Stomach (tissue), 9 donors: ENCODE data around the gene NECTIN1. TPM values are rescaled to one million over a fixed set of nuclear protein-coding genes. Genes with fewer than 3 reads are reported as not detected.
A peak's percentile ranks its signal among the peaks of the same experiment; 100 is the strongest.

ENCODE experiments used
- DNase-seq, 2 donors: peaks; one replicate each; pipeline versions ENCODE4 v3.0.0 to v3.0.0-alpha.2; 2013 to 2019
- H3K27ac ChIP-seq, 5 donors: fragments of 200-600 bp in 4 of 5; sonication (generic) in 4 of 5; one replicate each; pipeline ENCODE4 v1.5.1; 2013 to 2019; ENCODE audit warnings: mild to moderate bottlenecking in 1 of 5, moderate library complexity in 1 of 5
- H3K27me3 ChIP-seq, 3 donors: fragments of 200-600 bp; sonication (generic); one replicate each; pipeline ENCODE4 v1.5.1; 2017 to 2019; ENCODE audit warnings: mixed run types in 1 of 3
- H3K36me3 ChIP-seq, 4 donors: fragments of 200-600 bp; sonication (generic); 1 replicate in 3 of 4; 2 replicates in 1 of 4; pipeline ENCODE4 v1.5.1; 2016 to 2019
- H3K4me1 ChIP-seq, 4 donors: fragments of 200-600 bp; sonication (generic); one replicate each; pipeline ENCODE4 v1.5.1; 2016 to 2019
- H3K4me3 ChIP-seq, 4 donors: fragments of 200-600 bp; sonication (generic) in 3 of 4; one replicate each; pipeline ENCODE4 v1.5.1; 2016 to 2019; ENCODE audit warnings: mild to moderate bottlenecking in 1 of 4
- H3K9me3 ChIP-seq, 4 donors: fragments of 200-600 bp; sonication (generic); one replicate each; pipeline ENCODE4 v1.5.1; 2016 to 2019
- EP300 ChIP-seq: sonication (generic); formaldehyde crosslinking; IDR thresholded peaks from one replicate; pipeline ENCODE4 v1.6.1; 2017; ENCODE audit warnings: antibody characterized with exemption
- POLR2A ChIP-seq, 4 donors: fragments of 450-650 bp; IDR thresholded peaks; one replicate each; pipeline ENCODE4 v1.6.1; 2016; ENCODE audit warnings: antibody characterized with exemption in 4 of 4, control low read depth in 2 of 4, mild to moderate bottlenecking in 1 of 4, moderate library complexity in 1 of 4
- POLR2AphosphoS5 ChIP-seq, 3 donors: sonication (generic); formaldehyde crosslinking; IDR thresholded peaks; one replicate each; pipeline ENCODE4 v1.6.1; 2016; ENCODE audit warnings: antibody characterized with exemption in 3 of 3
- WGBS, 5 donors: extraction: QIAGEN DNeasy Blood & Tissue Kit in 3 of 5; methylation state at CpG; one replicate each; pipeline versions ENCODE4 v1.1.5 to v1.1.7; 2013 to 2018; 5-methylcytosine and 5-hydroxymethylcytosine counted together
- intact Hi-C: fragments of 100-400 bp; cut with DNase I; formaldehyde crosslinking; loops from one replicate; pipeline ENCODE4 v1.15.1; 2023; ENCODE audit warnings: low total_unique reads
- polyA plus RNA-seq, 3 donors: library from polyadenylated mRNA; stranded (reverse); fragments of 200-250 nt; gene quantifications; one replicate each; pipeline ENCODE4 v1.2.3, GENCODE V29; 2013
- total RNA-seq, 5 donors: library from RNA; depleted of rRNA; stranded (reverse); fragments of >200 nt; gene quantifications; one replicate each; pipeline versions ENCODE4 v1.1.0 to v1.2.3, GENCODE V29; 2014 to 2016
- TF ChIP-seq, protein P1 (sequence below), 7 experiments: fragments of 450-650 bp in 4 of 7; fragments of 200-600 bp in 3 of 7; sonication (generic) in 3 of 7; IDR thresholded peaks; one replicate each; pipeline ENCODE4 v1.5.1; 2016 to 2019; ENCODE audit warnings: antibody characterized with exemption in 7 of 7, control low read depth in 2 of 7, mild to moderate bottlenecking in 1 of 7
- donor health status: healthy with polysubstance abuse.
- donor health status: Bipolar disorder and iron deficiency.
- donor health status: healthy.

Gene NECTIN1
- total and polyA plus RNA-seq, 8 donors, result 1.2 to 92.1 (median 6.0) TPM

DNA sequence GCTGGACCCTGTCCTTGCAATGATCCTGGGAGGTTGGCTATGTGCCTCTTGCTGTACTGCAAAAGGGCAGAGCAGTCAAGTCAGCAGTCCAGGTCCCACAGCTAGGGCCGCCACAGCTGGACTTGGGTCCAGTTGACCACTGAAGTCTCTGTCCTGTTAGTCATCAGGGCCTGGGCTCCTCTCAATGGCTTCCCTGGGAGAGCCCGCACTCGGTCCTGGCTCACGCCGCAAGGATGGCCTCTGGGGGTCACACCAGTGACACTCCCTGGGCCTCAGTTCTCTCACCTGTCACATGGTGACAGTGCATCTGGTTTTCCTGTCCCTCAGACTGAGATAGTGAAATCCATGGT is 85.1 kb downstream of the NECTIN1 start:
- H3K9me3 ChIP-seq, result no peaks in the 10 kb centered on the region
- no peak overlapping the region for H3K27ac ChIP-seq
- intact Hi-C loops, result no loop called here
- no peaks in the 10 kb centered on the region for H3K36me3 ChIP-seq
- TF ChIP-seq POLR2A (IDR thresholded peaks at IDR 0.05), result no peak
- TF ChIP-seq POLR2AphosphoS5 (IDR thresholded peaks at IDR 0.05), result no peak
- TF ChIP-seq, protein P1, sequence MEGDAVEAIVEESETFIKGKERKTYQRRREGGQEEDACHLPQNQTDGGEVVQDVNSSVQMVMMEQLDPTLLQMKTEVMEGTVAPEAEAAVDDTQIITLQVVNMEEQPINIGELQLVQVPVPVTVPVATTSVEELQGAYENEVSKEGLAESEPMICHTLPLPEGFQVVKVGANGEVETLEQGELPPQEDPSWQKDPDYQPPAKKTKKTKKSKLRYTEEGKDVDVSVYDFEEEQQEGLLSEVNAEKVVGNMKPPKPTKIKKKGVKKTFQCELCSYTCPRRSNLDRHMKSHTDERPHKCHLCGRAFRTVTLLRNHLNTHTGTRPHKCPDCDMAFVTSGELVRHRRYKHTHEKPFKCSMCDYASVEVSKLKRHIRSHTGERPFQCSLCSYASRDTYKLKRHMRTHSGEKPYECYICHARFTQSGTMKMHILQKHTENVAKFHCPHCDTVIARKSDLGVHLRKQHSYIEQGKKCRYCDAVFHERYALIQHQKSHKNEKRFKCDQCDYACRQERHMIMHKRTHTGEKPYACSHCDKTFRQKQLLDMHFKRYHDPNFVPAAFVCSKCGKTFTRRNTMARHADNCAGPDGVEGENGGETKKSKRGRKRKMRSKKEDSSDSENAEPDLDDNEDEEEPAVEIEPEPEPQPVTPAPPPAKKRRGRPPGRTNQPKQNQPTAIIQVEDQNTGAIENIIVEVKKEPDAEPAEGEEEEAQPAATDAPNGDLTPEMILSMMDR (IDR thresholded peaks at IDR 0.05), result no peak
- no peak for TF ChIP-seq EP300
- WGBS, 5 donors, result 90 to 98% (median 91%) methylated on average over 5 of the region's 5 CpGs
- no peaks in the 10 kb centered on the region for H3K4me1 ChIP-seq
- DNase-seq, result no peak
- H3K4me3 ChIP-seq, result no peak overlapping the region
- peaks cover 0 to 12% (median 0%) of the 10 kb centered on the region in 3 donors for H3K27me3 ChIP-seq

DNA sequence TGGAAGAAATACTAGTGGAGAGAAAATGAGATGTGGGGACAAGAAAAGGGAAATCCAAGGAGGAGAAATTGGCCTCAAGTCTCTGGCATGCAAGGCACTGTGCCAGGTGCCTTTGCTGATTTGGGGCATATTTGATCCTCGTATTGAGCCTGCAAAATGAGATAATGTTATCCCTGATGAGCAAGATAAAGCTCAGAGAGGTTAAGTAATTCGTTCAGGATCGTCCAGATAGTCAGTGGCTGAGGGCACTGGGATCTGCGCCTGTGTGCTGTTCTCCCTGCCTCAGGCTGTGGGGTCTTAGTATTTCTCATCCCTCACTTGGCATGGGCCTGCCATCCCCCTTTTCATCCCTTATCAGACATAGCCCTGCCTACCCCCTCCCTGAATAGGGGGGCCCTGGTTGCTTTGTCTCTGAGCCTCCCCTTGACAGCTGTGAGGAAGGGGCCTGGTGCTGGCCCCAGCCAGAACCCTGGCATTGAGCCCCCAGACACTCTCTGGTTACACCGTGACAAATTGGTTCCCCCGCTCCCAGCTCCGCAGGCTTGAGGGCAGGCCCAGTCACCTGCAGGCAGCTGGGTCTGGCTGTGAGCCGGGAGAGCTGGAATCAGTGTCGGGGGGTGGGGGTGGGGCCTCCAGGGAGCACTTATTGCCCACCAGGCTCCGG is 85.7 kb downstream of the NECTIN1 start:
- Histone ChIP-seq H3K4me1 (no peaks in the 10 kb centered on the region), H3K27ac (no peak overlapping the region), H3K27me3 (peaks cover 0 to 17% (median 0%) of the 10 kb centered on the region in 3 donors), H3K9me3 (no peaks in the 10 kb centered on the region), H3K4me3 (no peak overlapping the region), H3K36me3 (no peaks in the 10 kb centered on the region)
- intact Hi-C loops, result no loop called here
- no peak for DNase-seq
- 71 to 84% (median 77%) methylated on average over 4 to 10 of the region's 10 CpGs for WGBS, 5 donors
- TF ChIP-seq, protein P1 (IDR thresholded peaks at IDR 0.05), result no peak
- no peak for TF ChIP-seq POLR2A (IDR thresholded peaks at IDR 0.05)
- TF ChIP-seq POLR2AphosphoS5 (IDR thresholded peaks at IDR 0.05), result no peak
- TF ChIP-seq EP300, result no peak

DNA sequence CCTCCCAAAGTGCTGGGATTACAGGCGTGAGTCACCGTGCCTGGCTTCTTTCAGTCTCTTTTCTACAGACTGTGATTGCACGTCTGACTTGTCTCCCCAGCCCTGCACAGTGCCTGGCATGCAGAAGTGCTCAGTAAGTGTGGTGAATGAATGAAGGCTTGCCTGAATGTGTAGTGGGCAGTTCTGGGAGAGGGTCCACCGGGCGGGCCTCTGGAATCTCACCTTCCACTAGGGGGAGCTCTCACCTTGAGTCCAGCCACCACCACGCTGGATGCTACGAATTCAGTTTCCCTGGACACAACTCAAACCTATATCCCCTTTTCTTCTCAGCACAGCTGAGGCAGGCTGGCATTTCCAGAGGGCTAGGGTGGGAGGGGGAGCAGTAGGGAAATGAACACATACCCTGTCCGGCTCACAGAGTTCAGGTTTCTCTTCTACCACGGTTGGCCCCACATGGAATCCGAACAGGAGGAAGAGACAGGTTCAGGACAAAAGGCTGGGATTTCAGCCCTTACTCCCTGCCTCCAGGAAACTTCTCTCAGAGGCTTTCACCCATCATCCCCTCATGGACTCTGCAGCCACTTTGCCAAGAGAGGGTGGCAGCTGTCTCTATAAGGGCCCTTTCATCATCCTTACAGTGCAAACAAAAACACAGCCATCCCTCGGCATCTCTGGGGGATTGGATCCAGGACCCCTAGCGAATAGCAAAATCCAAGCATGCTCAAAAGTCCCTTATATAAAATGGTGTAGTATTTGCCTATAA is 86.8 kb downstream of the NECTIN1 start:
- intact Hi-C loops, result no loop called here
- Histone ChIP-seq H3K36me3 (no peaks in the 10 kb centered on the region), H3K9me3 (no peaks in the 10 kb centered on the region), H3K27ac (no peak overlapping the region), H3K4me3 (no peak overlapping the region), H3K4me1 (no peaks in the 10 kb centered on the region), H3K27me3 (peaks cover 0 to 29% (median 0%) of the 10 kb centered on the region in 3 donors)
- WGBS, 5 donors, result 57 to 68% (median 66%) methylated on average over 11 to 12 of the region's 12 CpGs
- DNase-seq, result no peak
- no peak for TF ChIP-seq POLR2A (IDR thresholded peaks at IDR 0.05)
- TF ChIP-seq, protein P1 (IDR thresholded peaks at IDR 0.05), result peak in 4 of 7 experiments; percentile 22 to 50 (median 37)

DNA sequence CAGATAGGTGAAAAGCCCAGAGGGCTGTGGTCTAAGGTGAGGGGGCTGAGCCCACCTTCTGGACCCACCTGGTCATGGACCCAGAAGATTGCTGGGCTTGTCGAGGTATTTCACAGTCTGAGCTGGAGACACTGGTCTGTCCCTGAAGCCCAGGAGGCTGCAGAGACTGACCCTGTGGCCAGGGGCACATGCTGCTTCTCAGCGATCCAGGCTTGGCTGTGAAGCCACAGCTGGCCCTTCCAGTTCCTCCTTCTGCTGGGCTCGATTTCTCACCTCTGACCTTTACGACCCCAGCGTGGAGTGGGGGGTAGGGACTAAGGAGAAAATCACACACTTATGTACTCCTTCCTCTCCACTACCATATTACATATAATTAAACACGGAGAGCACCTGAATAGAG is 88.5 kb downstream of the NECTIN1 start:
- DNase-seq, result no peak
- Histone ChIP-seq H3K9me3 (no peaks in the 10 kb centered on the region), H3K27me3 (peaks cover 0 to 34% (median 0%) of the 10 kb centered on the region in 3 donors), H3K27ac (no peak overlapping the region), H3K4me1 (no peaks in the 10 kb centered on the region), H3K36me3 (no peaks in the 10 kb centered on the region), H3K4me3 (no peak overlapping the region)
- 36 to 49% (median 43%) methylated on average over 5 to 6 of the region's 6 CpGs for whole genome bisulfite sequencing, 5 donors
- intact Hi-C loops, result no loop called here
- TF ChIP-seq, protein P1 (IDR thresholded peaks at IDR 0.05), result no peak
- TF ChIP-seq EP300, result no peak
- no peak for TF ChIP-seq POLR2A (IDR thresholded peaks at IDR 0.05)
- no peak for TF ChIP-seq POLR2AphosphoS5 (IDR thresholded peaks at IDR 0.05)
